Left lung (tissue), 10 donors: Measurements from ENCODE around the gene FADS2. TPM values are rescaled to one million over a fixed set of nuclear protein-coding genes. Genes with fewer than 3 reads are reported as not detected.

Experiments used
- ATAC-seq: fragments of 200-7000 bp; cut with Tn5 transposase; one replicate; pipeline ENCODE4 v1.9.1; 2020; ENCODE audit warnings: moderate library complexity
- DNase-seq, 4 donors: peaks; one replicate each; pipeline ENCODE4 v3.0.0-alpha.2; 2013 to 2020
- H3K27ac ChIP-seq, 2 donors: fragments of 200-600 bp; sonication (generic) in 1 of 2; one replicate each; pipeline versions ENCODE4 v1.5.0 to v1.8.0; 2020 to 2021
- H3K27me3 ChIP-seq, 2 donors: fragments of 200-600 bp; sonication (generic) in 1 of 2; one replicate each; pipeline versions ENCODE4 v1.5.0 to v1.8.0; 2020 to 2021
- H3K36me3 ChIP-seq, 2 donors: fragments of 200-600 bp; sonication (generic) in 1 of 2; one replicate each; pipeline versions ENCODE4 v1.5.0 to v1.8.0; 2020 to 2021
- H3K4me1 ChIP-seq, 2 donors: fragments of 200-600 bp; one replicate each; pipeline ENCODE4 v1.8.0; 2021
- H3K4me3 ChIP-seq, 2 donors: fragments of 200-600 bp; sonication (generic) in 1 of 2; one replicate each; pipeline versions ENCODE4 v1.5.0 to v1.8.0; 2020 to 2021; ENCODE audit warnings: mild to moderate bottlenecking in 1 of 2
- H3K9me3 ChIP-seq, 2 donors: fragments of 200-600 bp; sonication (generic) in 1 of 2; one replicate each; pipeline versions ENCODE4 v1.5.0 to v1.8.0; 2020 to 2021
- intact Hi-C, 2 donors: fragments of 100-400 bp; cut with DNase I; formaldehyde crosslinking; loops; one replicate each; pipeline versions ENCODE4 v1.11.2 to v1.14.2; 2022
- polyA plus RNA-seq, 6 donors: library from polyadenylated mRNA; unstranded; fragments of 120-200 nt; gene quantifications; one replicate each; pipeline ENCODE4 v1.2.1, GENCODE V29; 2013; ENCODE audit not compliant: insufficient read length in 6 of 6
- total RNA-seq, 2 donors: library from RNA; stranded (reverse); fragmentation: NEBNext Ultra II Directional; extraction: Animal tissue kit (Norgen Biotek cat#: 25700); gene quantifications; one replicate each; pipeline ENCODE4 v1.2.1, GENCODE V29; 2021
- TF ChIP-seq, protein P1 (sequence below), 2 donors: fragments of 200-600 bp; sonication (generic) in 1 of 2; IDR thresholded peaks; one replicate each; pipeline versions ENCODE4 v1.5.0 to v1.8.0; 2021; ENCODE audit warnings: antibody characterized with exemption in 2 of 2
- donor health status: DM: no; HTN: yes; CAD: no.
- donor health status: DM: no; HTN: no; CAD: no.

The FADS2 gene
- total and polyA plus RNA-seq, 8 donors = 45.4 to 295 (median 94.9) TPM

DNA sequence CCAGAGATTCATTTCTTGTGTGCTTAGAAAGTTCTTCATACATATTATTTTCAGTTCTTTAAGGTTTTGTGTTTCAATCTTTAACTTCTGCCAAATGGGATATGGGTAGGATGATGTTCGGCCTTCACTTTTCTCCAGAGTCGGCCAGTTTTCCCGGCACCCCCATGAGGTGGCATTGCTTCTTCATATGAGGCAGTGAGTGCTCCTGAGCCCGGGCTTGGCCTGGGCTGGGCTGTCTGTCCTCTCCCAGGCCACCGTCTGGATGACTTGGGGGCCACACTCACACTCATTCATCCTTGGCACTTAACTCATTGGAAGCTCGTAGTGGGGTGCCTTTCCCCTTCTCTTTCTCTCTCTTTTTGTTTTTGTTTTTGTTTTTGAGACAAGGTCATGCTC is 23.8 kb downstream of the FADS2 start:
- ATAC-seq (no peak), DNase-seq (no peak)
- Histone ChIP-seq H3K27me3 (no peaks in the 10 kb centered on the region), H3K9me3 (no peaks in the 10 kb centered on the region), H3K4me1 (no peaks in the 10 kb centered on the region), H3K36me3 (peaks cover 0 to 85% of the 10 kb centered on the region in 2 donors), H3K4me3 (no peak overlapping the region), H3K27ac (no peak overlapping the region)
- intact Hi-C loops = no loop called here
- TF ChIP-seq, protein P1, sequence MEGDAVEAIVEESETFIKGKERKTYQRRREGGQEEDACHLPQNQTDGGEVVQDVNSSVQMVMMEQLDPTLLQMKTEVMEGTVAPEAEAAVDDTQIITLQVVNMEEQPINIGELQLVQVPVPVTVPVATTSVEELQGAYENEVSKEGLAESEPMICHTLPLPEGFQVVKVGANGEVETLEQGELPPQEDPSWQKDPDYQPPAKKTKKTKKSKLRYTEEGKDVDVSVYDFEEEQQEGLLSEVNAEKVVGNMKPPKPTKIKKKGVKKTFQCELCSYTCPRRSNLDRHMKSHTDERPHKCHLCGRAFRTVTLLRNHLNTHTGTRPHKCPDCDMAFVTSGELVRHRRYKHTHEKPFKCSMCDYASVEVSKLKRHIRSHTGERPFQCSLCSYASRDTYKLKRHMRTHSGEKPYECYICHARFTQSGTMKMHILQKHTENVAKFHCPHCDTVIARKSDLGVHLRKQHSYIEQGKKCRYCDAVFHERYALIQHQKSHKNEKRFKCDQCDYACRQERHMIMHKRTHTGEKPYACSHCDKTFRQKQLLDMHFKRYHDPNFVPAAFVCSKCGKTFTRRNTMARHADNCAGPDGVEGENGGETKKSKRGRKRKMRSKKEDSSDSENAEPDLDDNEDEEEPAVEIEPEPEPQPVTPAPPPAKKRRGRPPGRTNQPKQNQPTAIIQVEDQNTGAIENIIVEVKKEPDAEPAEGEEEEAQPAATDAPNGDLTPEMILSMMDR (IDR thresholded peaks at IDR 0.05) = no peak

- H3K4me1 ChIP-seq = no peaks in the 10 kb centered on the region
- ATAC-seq = peak; percentile 49
- DNase-seq = no peak
- no peaks in the 10 kb centered on the region for H3K9me3 ChIP-seq
- intact Hi-C loops = no loop called here
- peaks cover 0 to 90% of the 10 kb centered on the region in 2 donors for H3K36me3 ChIP-seq
- TF ChIP-seq, protein P1 (IDR thresholded peaks at IDR 0.05) = no peak
- no peak overlapping the region for H3K27ac ChIP-seq
- no peak overlapping the region for H3K4me3 ChIP-seq
- H3K27me3 ChIP-seq = no peaks in the 10 kb centered on the region
These were observed 25.6 kb downstream of the FADS2 start for GRCh38 chr11:61853698-61854169.

GRCh38 chr11:61854206-61854895 is 26.3 kb downstream of the FADS2 start:
- H3K4me1 ChIP-seq = no peaks in the 10 kb centered on the region
- no peak for DNase-seq
- peaks cover 0 to 90% of the 10 kb centered on the region in 2 donors for H3K36me3 ChIP-seq
- no peak overlapping the region for H3K27ac ChIP-seq
- no peaks in the 10 kb centered on the region for H3K9me3 ChIP-seq
- no peak overlapping the region for H3K4me3 ChIP-seq
- no peak for ATAC-seq
- TF ChIP-seq, protein P1 (IDR thresholded peaks at IDR 0.05) = no peak
- intact Hi-C loops = no loop called here
- H3K27me3 ChIP-seq = no peaks in the 10 kb centered on the region

DNA sequence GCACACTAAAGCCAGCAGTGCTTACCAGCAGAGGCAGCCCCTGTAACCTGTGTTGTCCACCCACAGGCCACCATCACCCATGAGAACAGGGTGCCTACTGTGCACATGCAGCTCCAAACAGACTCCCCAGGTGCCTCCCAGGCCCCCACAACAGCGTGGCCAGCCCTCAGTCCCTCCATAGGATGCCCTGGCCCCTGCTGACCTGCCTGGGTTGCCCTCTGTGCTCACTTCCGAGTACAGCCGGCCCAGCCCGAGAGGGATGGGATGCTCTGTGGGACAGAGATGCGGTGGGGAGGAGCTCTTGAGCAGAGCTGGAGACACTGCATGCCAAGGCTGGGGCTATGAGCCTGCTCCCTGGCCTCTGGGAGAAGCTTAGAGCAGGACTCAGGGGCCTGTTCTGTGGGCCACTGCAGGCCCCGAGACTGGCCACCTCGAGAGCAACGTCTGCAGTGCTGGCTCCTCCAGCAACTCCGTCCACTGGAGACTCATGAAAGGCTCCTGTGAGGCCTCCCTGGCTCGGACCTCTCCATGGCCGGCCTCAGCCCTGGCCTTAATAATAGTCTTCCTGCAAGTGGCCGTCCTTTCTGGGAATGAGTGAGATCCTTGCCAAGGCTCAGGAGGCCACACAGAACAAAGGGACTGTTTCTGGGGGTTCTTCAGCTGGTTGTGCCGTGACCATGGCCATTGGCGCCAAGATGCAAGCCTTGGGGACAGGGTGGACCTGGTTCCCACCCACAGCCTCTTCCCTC is 27.0 kb downstream of the FADS2 start:
- TF ChIP-seq, protein P1 (IDR thresholded peaks at IDR 0.05) = no peak
- ATAC-seq = no peak

More for the DNA sequence above, 27.0 kb downstream of the FADS2 start:
- Histone ChIP-seq H3K4me1 (no peaks in the 10 kb centered on the region), H3K27ac (no peak overlapping the region), H3K36me3 (peaks cover 0 to 90% of the 10 kb centered on the region in 2 donors), H3K4me3 (no peak overlapping the region), H3K9me3 (no peaks in the 10 kb centered on the region), H3K27me3 (no peaks in the 10 kb centered on the region)
- intact Hi-C loops = no loop called here
- no peak for DNase-seq
